MM.1S (cell line): ENCODE measurements around the gene POT1.
A peak's percentile ranks its signal among the peaks of the same experiment; 100 is the strongest.

Source experiments
- DNase-seq: peaks from one replicate; pipeline ENCODE4 v3.0.0-alpha.2; 2015
- H2AFZ ChIP-seq: fragments of 300-600 bp; sonication (generic); 2 replicates; pipeline ENCODE4 v1.6.0; 2016; ENCODE audit warnings: antibody characterized with exemption, low read length
- H3F3A ChIP-seq: fragments of 300-600 bp; sonication (generic); 2 replicates; pipeline ENCODE4 v1.6.1; 2016; ENCODE audit warnings: mild to moderate bottlenecking, antibody characterized with exemption, low read length, moderate library complexity, mixed read lengths; ENCODE audit not compliant: insufficient read depth
- H3K27ac ChIP-seq: fragments of 300-600 bp; sonication (generic); 2 replicates; pipeline ENCODE4 v1.5.1; 2016; ENCODE audit warnings: mild to moderate bottlenecking, low read length
- H3K27me3 ChIP-seq: fragments of 300-600 bp; sonication (generic); replicated peaks from 2 replicates; pipeline ENCODE4 v1.6.0; 2016; ENCODE audit warnings: low read length; ENCODE audit not compliant: insufficient read depth
- H3K36me3 ChIP-seq: fragments of 300-600 bp; sonication (generic); replicated peaks from 2 replicates; pipeline ENCODE4 v1.6.1; 2016; ENCODE audit warnings: mild to moderate bottlenecking, low read length, mixed read lengths; ENCODE audit not compliant: insufficient read depth
- H3K4me1 ChIP-seq: fragments of 300-600 bp; sonication (generic); 2 replicates; pipeline ENCODE4 v1.6.1; 2016; ENCODE audit warnings: low read length, mixed read lengths
- H3K4me2 ChIP-seq: fragments of 300-600 bp; sonication (generic); 2 replicates; pipeline ENCODE4 v1.6.0; 2016; ENCODE audit warnings: low read depth, low read length
- H3K4me3 ChIP-seq: fragments of 300-600 bp; sonication (generic); 2 replicates; pipeline ENCODE4 v1.5.1; 2016; ENCODE audit warnings: low read length, mixed read lengths
- H3K79me2 ChIP-seq: fragments of 300-600 bp; sonication (generic); 2 replicates; pipeline ENCODE4 v1.6.1; 2016; ENCODE audit warnings: mixed run types, low read length, mixed read lengths
- H3K9ac ChIP-seq: fragments of 300-600 bp; sonication (generic); 2 replicates; pipeline ENCODE4 v1.6.1; 2016; ENCODE audit warnings: low read length, mixed read lengths
- H3K9me2 ChIP-seq: fragments of 300-600 bp; sonication (generic); replicated peaks from 2 replicates; pipeline ENCODE4 v1.6.1; 2016; ENCODE audit warnings: mild to moderate bottlenecking, low read length, mixed read lengths; ENCODE audit not compliant: insufficient read depth
- H3K9me3 ChIP-seq: fragments of 300-600 bp; sonication (generic); replicated peaks from 2 replicates; pipeline ENCODE4 v1.6.1; 2016; ENCODE audit warnings: mild to moderate bottlenecking, low read length, mixed read lengths; ENCODE audit not compliant: insufficient read depth
- H4K20me1 ChIP-seq: fragments of 300-600 bp; sonication (generic); 2 replicates; pipeline ENCODE4 v1.6.1; 2016; ENCODE audit warnings: mild to moderate bottlenecking, low read length, moderate library complexity, mixed read lengths; ENCODE audit not compliant: insufficient read depth
- CTCF ChIP-seq: fragments of 300-600 bp; sonication (generic); IDR thresholded peaks from 2 replicates; pipeline ENCODE4 v1.5.1; 2016; ENCODE audit warnings: antibody characterized with exemption, low read length, mixed read lengths
- EZH2 ChIP-seq: fragments of 300-600 bp; sonication (generic); optimal IDR thresholded peaks from 2 replicates; pipeline ENCODE3; 2017; ENCODE audit warnings: low read depth, mild to moderate bottlenecking, antibody characterized with exemption, low read length, mixed read lengths
- EZH2phosphoT487 ChIP-seq: fragments of 300-600 bp; sonication (generic); IDR thresholded peaks from 2 replicates; pipeline ENCODE4 v1.6.1; 2018; ENCODE audit warnings: antibody characterized with exemption, low read length

POT1 gene

GRCh38 chr7:124790645-124791044 lies 139.0 kb downstream of the POT1 start:
- Histone ChIP-seq H3K4me3 (no peak overlapping the region), H3K4me2 (peak overlapping the region; percentile 14; the same call in 1 of the 2 replicates), H3K79me2 (no peaks in the 10 kb centered on the region), H2AFZ (peak overlapping the region; percentile 34), H3K4me1 (no peaks in the 10 kb centered on the region), H3K9ac (no peak overlapping the region), H3K9me2 (no peaks in the 10 kb centered on the region), H3K27me3 (no peaks in the 10 kb centered on the region), H3K9me3 (no peaks in the 10 kb centered on the region), H3F3A (no peaks in the 10 kb centered on the region), H3K36me3 (no peaks in the 10 kb centered on the region), H4K20me1 (no peaks in the 10 kb centered on the region), H3K27ac (no peak overlapping the region)
- DNase-seq, result peak; percentile 35
- no peak for TF ChIP-seq EZH2phosphoT487
- no peak for TF ChIP-seq CTCF
- TF ChIP-seq EZH2, result no peak

- Histone ChIP-seq H3K27me3 (no peaks in the 10 kb centered on the region), H3K79me2 (no peaks in the 10 kb centered on the region), H4K20me1 (no peaks in the 10 kb centered on the region), H3K9ac (no peak overlapping the region), H3K4me1 (no peaks in the 10 kb centered on the region), H3K4me3 (no peak overlapping the region), H3K9me2 (no peaks in the 10 kb centered on the region), H2AFZ (no peak overlapping the region), H3K9me3 (no peaks in the 10 kb centered on the region), H3K27ac (no peak overlapping the region), H3K4me2 (no peak overlapping the region), H3K36me3 (no peaks in the 10 kb centered on the region), H3F3A (no peaks in the 10 kb centered on the region)
- no peak for DNase-seq
- no peak for TF ChIP-seq CTCF
- TF ChIP-seq EZH2, result no peak
- no peak for TF ChIP-seq EZH2phosphoT487
Measured at GRCh38 chr7:124785994-124786393, 143.6 kb downstream of the POT1 start.

GRCh38 chr7:124784879-124785818 lies 144.5 kb downstream of the POT1 start:
- Histone ChIP-seq H4K20me1 (no peaks in the 10 kb centered on the region), H3K79me2 (no peaks in the 10 kb centered on the region), H3K36me3 (no peaks in the 10 kb centered on the region), H3K9me2 (no peaks in the 10 kb centered on the region), H3K27me3 (no peaks in the 10 kb centered on the region), H3K4me3 (no peak overlapping the region), H3K9ac (no peak overlapping the region), H3K27ac (no peak overlapping the region), H2AFZ (no peak overlapping the region), H3F3A (no peaks in the 10 kb centered on the region), H3K9me3 (no peaks in the 10 kb centered on the region), H3K4me1 (no peaks in the 10 kb centered on the region), H3K4me2 (no peak overlapping the region)
- no peak for TF ChIP-seq EZH2
- TF ChIP-seq CTCF, result peak; percentile 93
- DNase-seq, result peak; percentile 75
